Lower leg skin (tissue), 4 donors: Measurements from ENCODE around the gene ELFN1. TPM values are rescaled to one million over a fixed set of nuclear protein-coding genes. Genes with fewer than 3 reads are reported as not detected.

ENCODE experiments used
- DNase-seq, 2 donors: peaks; one replicate each; pipeline ENCODE4 v3.0.0-alpha.2; 2019; ENCODE audit warnings: low spot score in 2 of 2
- H3K4me3 ChIP-seq: fragments of 200-600 bp; sonication (generic); 2 replicates; pipeline ENCODE4 v1.5.1; 2017; ENCODE audit warnings: mild to moderate bottlenecking, low read depth; ENCODE audit not compliant: poor library complexity, severe bottlenecking
- POLR2A ChIP-seq, 2 donors: fragments of 450-650 bp; IDR thresholded peaks; one replicate each; pipeline ENCODE4 v1.6.1; 2016 to 2017; ENCODE audit warnings: antibody characterized with exemption in 2 of 2, mild to moderate bottlenecking in 1 of 2, moderate library complexity in 1 of 2
- WGBS, 2 donors: methylation state at CpG; one replicate each; pipeline ENCODE4 v1.1.5; 2018; 5-methylcytosine and 5-hydroxymethylcytosine counted together
- intact Hi-C: fragments of 100-400 bp; cut with DNase I; formaldehyde crosslinking; loops from one replicate; pipeline ENCODE4 v1.15.0; 2023; ENCODE audit warnings: low total_unique reads
- total RNA-seq, 4 donors: library from RNA; depleted of rRNA; stranded (reverse); fragments of >200 nt; gene quantifications; one replicate each; pipeline ENCODE4 v1.1.0, GENCODE V29; 2016
- TF ChIP-seq, protein P1 (sequence below), 3 donors: fragments of 450-650 bp; IDR thresholded peaks; one replicate each; pipeline ENCODE4 v1.5.1; 2016; ENCODE audit warnings: antibody characterized with exemption in 3 of 3, mild to moderate bottlenecking in 3 of 3, moderate library complexity in 2 of 3

The ELFN1 gene
- total RNA-seq, 4 donors from 2014 or later: 1.2 to 2.6 (median 1.8) TPM

- intact Hi-C loops: no loop called here
- 91% methylated on average over 14 of the region's 14 CpGs for WGBS, 2 donors
- DNase-seq: peak in 1 of 2 donors; percentile 73
- no peak overlapping the region for H3K4me3 ChIP-seq
- TF ChIP-seq, protein P1, sequence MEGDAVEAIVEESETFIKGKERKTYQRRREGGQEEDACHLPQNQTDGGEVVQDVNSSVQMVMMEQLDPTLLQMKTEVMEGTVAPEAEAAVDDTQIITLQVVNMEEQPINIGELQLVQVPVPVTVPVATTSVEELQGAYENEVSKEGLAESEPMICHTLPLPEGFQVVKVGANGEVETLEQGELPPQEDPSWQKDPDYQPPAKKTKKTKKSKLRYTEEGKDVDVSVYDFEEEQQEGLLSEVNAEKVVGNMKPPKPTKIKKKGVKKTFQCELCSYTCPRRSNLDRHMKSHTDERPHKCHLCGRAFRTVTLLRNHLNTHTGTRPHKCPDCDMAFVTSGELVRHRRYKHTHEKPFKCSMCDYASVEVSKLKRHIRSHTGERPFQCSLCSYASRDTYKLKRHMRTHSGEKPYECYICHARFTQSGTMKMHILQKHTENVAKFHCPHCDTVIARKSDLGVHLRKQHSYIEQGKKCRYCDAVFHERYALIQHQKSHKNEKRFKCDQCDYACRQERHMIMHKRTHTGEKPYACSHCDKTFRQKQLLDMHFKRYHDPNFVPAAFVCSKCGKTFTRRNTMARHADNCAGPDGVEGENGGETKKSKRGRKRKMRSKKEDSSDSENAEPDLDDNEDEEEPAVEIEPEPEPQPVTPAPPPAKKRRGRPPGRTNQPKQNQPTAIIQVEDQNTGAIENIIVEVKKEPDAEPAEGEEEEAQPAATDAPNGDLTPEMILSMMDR (IDR thresholded peaks at IDR 0.05): no peak
- no peak for TF ChIP-seq POLR2A (IDR thresholded peaks at IDR 0.05)
These were observed 109.4 kb downstream of the ELFN1 start for GRCh38 chr7:1779445-1779844.

DNA sequence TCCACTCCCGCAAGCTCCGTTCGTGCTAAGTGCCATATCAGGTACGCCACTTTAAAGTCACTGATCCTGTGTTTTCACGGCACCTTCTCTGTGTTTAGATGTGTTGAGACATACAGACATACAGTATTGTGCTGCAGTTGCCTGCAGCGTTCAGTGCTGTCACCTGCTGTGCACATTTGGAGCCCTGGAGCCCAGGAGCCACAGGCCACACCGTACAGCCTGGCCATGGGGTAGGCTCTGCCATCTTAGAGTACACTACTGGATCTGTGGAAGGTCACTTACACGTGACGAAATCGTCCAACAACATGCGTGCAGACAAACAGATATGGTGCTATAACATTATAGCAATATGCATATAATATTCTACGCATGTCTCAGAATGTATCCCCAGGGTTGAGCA lies 111.3 kb downstream of the ELFN1 start:
- DNase-seq: peak in 1 of 2 donors; percentile 31
- 93 to 96% methylated on average over 12 of the region's 12 CpGs for WGBS, 2 donors
- TF ChIP-seq, protein P1 (IDR thresholded peaks at IDR 0.05): no peak
- no peak for TF ChIP-seq POLR2A (IDR thresholded peaks at IDR 0.05)
- intact Hi-C loops: no loop called here
- H3K4me3 ChIP-seq: no peak overlapping the region

DNA sequence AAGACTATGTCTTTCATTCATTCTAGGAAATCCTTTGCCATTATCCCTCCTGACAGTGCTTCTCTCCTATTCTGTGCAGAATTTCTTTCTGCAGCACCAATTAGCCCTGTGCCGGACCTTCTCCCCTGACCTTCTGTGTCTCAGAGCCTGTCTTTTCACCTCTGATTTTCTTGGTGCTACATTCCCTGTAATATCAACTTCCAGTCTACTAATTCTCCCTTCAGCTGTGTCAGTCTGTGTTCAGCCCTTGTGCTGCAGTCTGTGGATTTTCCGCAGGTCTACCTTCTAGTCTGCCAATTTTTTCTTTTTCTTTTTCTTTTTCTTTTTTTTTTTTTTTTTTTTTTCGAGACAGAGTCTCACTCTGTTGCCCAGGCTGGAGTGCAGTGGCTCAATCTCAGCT lies 115.8 kb downstream of the ELFN1 start:
- DNase-seq: no peak
- intact Hi-C loops: no loop called here
- TF ChIP-seq POLR2A (IDR thresholded peaks at IDR 0.05): no peak
- TF ChIP-seq, protein P1 (IDR thresholded peaks at IDR 0.05): no peak
- 98 to 100% methylated on average over 3 of the region's 3 CpGs for WGBS, 2 donors
- no peak overlapping the region for H3K4me3 ChIP-seq

- intact Hi-C loops: no loop called here
- TF ChIP-seq, protein P1 (IDR thresholded peaks at IDR 0.05): no peak
- TF ChIP-seq POLR2A (IDR thresholded peaks at IDR 0.05): no peak
- peak in 1 of 2 donors; percentile 65 for DNase-seq
- H3K4me3 ChIP-seq: no peak overlapping the region
- 86 to 88% methylated on average over 9 of the region's 9 CpGs for WGBS, 2 donors
These were observed 117.2 kb downstream of the ELFN1 start for GRCh38 chr7:1787241-1787640.

DNA sequence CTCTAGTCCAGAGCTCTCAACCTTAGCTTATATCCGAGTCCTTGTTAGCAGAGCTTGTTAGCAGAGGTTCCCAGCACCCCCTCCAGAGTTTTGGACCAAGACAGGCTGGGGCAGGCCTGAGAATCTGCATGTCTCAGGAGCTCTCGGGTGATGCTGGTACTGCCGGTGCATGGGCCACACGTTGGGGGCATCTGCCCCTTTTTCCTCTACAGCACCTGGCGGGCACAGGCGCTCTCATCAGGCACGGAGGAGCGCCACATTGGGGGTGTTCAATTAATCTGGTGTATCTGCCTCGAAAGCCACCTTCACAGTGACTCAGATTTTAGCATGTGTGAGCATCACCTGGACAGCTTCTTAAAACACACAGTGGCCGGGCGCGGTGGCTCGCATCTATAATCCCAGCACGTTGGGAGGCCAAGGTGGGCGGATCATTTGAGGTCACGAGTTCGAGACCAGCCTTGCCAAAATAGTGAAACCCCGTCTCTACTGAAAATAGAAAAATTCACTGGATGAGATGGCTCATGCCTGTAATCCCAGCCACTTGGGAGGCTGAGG lies 117.7 kb downstream of the ELFN1 start:
- 89% methylated on average over 15 to 18 of the region's 18 CpGs for WGBS, 2 donors
- H3K4me3 ChIP-seq: no peak overlapping the region
- TF ChIP-seq, protein P1 (IDR thresholded peaks at IDR 0.05): no peak
- no peak for TF ChIP-seq POLR2A (IDR thresholded peaks at IDR 0.05)
- intact Hi-C loops: no loop called here
- peak in 1 of 2 donors; percentile 52 for DNase-seq
